Prostate gland (tissue), 2 donors: ENCODE data around the gene AGFG1.

Source experiments
- POLR2AphosphoS5 ChIP-seq: sonication (generic); formaldehyde crosslinking; IDR thresholded peaks from one replicate; pipeline ENCODE4 v1.6.1; 2017; ENCODE audit warnings: antibody characterized with exemption
- TF ChIP-seq, protein P1 (sequence below), 4 experiments: fragments of 200-600 bp in 2 of 4; fragments of 450-650 bp in 2 of 4; sonication (generic) in 2 of 4; IDR thresholded peaks; 1 replicate in 3 of 4; 2 replicates in 1 of 4; pipeline ENCODE4 v1.5.1; 2016 to 2019; ENCODE audit warnings: antibody characterized with exemption in 4 of 4, mild to moderate bottlenecking in 2 of 4, moderate library complexity in 2 of 4

DNA sequence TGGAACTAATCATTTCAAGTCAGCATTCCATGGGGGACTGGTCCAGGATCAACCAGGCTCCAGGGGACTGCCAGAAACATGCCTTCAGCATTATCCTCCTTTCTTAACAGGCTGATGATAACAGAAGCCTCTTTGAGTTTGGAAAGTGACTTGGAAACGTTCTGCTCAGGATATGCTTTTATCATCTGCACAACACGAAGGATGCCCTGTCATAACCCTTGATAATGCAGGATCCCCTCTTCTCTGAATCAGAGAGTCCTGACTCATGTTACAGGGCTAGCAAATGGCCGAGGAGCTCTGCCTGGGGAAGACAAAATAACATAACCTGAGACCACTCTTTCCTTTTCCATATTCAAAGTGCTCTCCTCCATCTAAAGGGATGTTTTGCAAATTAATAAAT is 136.0 kb downstream of the AGFG1 start:
- TF ChIP-seq, protein P1, sequence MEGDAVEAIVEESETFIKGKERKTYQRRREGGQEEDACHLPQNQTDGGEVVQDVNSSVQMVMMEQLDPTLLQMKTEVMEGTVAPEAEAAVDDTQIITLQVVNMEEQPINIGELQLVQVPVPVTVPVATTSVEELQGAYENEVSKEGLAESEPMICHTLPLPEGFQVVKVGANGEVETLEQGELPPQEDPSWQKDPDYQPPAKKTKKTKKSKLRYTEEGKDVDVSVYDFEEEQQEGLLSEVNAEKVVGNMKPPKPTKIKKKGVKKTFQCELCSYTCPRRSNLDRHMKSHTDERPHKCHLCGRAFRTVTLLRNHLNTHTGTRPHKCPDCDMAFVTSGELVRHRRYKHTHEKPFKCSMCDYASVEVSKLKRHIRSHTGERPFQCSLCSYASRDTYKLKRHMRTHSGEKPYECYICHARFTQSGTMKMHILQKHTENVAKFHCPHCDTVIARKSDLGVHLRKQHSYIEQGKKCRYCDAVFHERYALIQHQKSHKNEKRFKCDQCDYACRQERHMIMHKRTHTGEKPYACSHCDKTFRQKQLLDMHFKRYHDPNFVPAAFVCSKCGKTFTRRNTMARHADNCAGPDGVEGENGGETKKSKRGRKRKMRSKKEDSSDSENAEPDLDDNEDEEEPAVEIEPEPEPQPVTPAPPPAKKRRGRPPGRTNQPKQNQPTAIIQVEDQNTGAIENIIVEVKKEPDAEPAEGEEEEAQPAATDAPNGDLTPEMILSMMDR (IDR thresholded peaks at IDR 0.05) = no peak
- no peak for TF ChIP-seq POLR2AphosphoS5
